ENCODE measurements around the gene C1RL. TPM values are rescaled to one million over a fixed set of nuclear protein-coding genes. Genes with fewer than 3 reads are reported as not detected.

Gene C1RL
- total RNA-seq, 1 experiment from 2014 or later, result 2.4 TPM

DNA sequence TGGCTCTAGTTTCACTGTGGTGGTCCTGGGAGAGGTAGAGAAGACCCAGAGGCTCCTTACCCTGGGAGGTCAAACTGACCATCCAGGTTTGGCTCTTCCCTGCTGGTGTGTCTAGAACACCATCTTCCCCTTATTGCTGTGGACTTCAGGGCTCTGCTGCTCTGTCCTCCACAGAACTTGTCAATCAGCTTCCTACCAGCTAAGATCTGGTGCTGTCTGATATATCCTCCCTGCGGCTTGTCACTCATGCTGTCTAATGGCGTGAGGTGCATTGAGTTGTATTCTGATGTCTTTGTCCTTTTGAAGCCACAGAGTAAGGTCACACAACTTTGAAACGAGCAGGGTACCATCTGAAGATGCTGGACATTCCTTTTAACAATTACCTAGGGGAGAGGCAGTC is 7.2 kb upstream of the C1RL start:
- no peak overlapping the region for H3K27ac ChIP-seq (ENCODE audit: low read depth, low read length, poor library complexity, severe bottlenecking)
- DNase-seq (ENCODE audit: low spot score), result no peak
- no peaks in the 10 kb centered on the region for H3K36me3 ChIP-seq (ENCODE audit: insufficient read depth, low read length, poor library complexity, severe bottlenecking)
- no peaks in the 10 kb centered on the region for H3K27me3 ChIP-seq (replicated peaks; ENCODE audit: insufficient read depth, low read depth, low read length, poor library complexity)
- H3K4me3 ChIP-seq (ENCODE audit: low read depth, low read length, poor library complexity, severe bottlenecking), result no peak overlapping the region
- POLR2A ChIA-PET (ENCODE audit: low non-redundant PET), result interaction anchor here (0.5 kb wide), 1 partner anchor 174 kb away, joined by 3 read pairs; no protein-coding TSS in a partner anchor
- intact Hi-C loops (cut with micrococcal nuclease; ENCODE audit: unreplicated experiment), result no loop called here
- H3K4me1 ChIP-seq (ENCODE audit: insufficient read depth, low read length, poor library complexity, severe bottlenecking), result no peaks in the 10 kb centered on the region
- no TSS peak for BruUV-seq (replicated peaks)
- H3K9me3 ChIP-seq (ENCODE audit: low read depth, low read length, poor library complexity, severe bottlenecking), result no peaks in the 10 kb centered on the region
- no peak for TF ChIP-seq EZH2 (IDR thresholded peaks at IDR 0.05; ENCODE audit: borderline replicate concordance, low read depth, low read length, poor library complexity, severe bottlenecking)
- TF ChIP-seq, protein P1, sequence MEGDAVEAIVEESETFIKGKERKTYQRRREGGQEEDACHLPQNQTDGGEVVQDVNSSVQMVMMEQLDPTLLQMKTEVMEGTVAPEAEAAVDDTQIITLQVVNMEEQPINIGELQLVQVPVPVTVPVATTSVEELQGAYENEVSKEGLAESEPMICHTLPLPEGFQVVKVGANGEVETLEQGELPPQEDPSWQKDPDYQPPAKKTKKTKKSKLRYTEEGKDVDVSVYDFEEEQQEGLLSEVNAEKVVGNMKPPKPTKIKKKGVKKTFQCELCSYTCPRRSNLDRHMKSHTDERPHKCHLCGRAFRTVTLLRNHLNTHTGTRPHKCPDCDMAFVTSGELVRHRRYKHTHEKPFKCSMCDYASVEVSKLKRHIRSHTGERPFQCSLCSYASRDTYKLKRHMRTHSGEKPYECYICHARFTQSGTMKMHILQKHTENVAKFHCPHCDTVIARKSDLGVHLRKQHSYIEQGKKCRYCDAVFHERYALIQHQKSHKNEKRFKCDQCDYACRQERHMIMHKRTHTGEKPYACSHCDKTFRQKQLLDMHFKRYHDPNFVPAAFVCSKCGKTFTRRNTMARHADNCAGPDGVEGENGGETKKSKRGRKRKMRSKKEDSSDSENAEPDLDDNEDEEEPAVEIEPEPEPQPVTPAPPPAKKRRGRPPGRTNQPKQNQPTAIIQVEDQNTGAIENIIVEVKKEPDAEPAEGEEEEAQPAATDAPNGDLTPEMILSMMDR (conservative IDR thresholded peaks at IDR 0.05; ENCODE audit: low read depth, low read length), result no peak
- CTCF ChIA-PET, result interaction anchor here (1.3 kb wide), 1 partner anchor 172 kb away, joined by 4 read pairs; no protein-coding TSS in a partner anchor

DNA sequence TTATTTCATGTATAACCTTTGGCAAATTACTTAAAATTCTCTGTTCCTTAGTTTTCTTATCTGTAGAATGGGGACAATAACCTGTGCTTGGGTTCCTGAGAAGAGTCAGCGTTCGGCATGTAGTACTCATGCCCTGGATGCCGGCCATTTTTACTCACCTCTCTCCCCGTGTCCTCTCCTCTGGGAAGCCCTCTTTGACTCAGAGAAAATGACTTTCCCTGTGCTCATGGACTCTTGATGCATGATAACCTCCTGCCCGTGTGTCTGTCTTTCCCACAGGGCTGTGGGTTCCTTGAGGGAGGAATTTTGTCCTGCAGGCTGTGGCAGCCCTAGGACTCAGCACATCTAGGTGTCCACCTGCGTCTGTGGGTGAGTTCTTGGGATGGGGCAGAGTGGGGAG is 5.8 kb upstream of the C1RL start:
- BruUV-seq (replicated peaks), result no TSS peak
- CTCF ChIA-PET, result no interaction called here
- intact Hi-C loops (cut with micrococcal nuclease; ENCODE audit: unreplicated experiment), result loop anchor here (5.0 kb wide), 1 partner anchor 243 kb away; the partner anchor contains the start of gene SPSB2

GRCh38 chr12:7114008-7114407 is 5.0 kb upstream of the C1RL start:
- intact Hi-C loops (cut with micrococcal nuclease; ENCODE audit: unreplicated experiment), result loop anchor here (5.0 kb wide), 1 partner anchor 242 kb away; the partner anchor contains the start of gene SPSB2
- H3K36me3 ChIP-seq (ENCODE audit: insufficient read depth, low read length, poor library complexity, severe bottlenecking), result no peaks in the 10 kb centered on the region
- ChIA-PET CTCF (interaction anchor here (1.2 to 1.9 kb wide), 2 partner anchors 189 to 245 kb away, joined by 5 to 11 read pairs; no protein-coding TSS in a partner anchor), POLR2A (ENCODE audit: low non-redundant PET) (interaction anchor here (1.5 kb wide), 1 partner anchor 170 kb away, joined by 4 read pairs; the partner anchor contains the start of genes C12orf57 and RNU7-1)
- H3K4me1 ChIP-seq (ENCODE audit: insufficient read depth, low read length, poor library complexity, severe bottlenecking), result no peaks in the 10 kb centered on the region
- BruUV-seq (replicated peaks), result no TSS peak
- no peak overlapping the region for H3K27ac ChIP-seq (ENCODE audit: low read depth, low read length, poor library complexity, severe bottlenecking)
- no peaks in the 10 kb centered on the region for H3K27me3 ChIP-seq (replicated peaks; ENCODE audit: insufficient read depth, low read depth, low read length, poor library complexity)
- no peaks in the 10 kb centered on the region for H3K9me3 ChIP-seq (ENCODE audit: low read depth, low read length, poor library complexity, severe bottlenecking)
- DNase-seq (ENCODE audit: low spot score), result no peak
- TF ChIP-seq, protein P1 (conservative IDR thresholded peaks at IDR 0.05; ENCODE audit: low read depth, low read length), result no peak
- TF ChIP-seq EZH2 (IDR thresholded peaks at IDR 0.05; ENCODE audit: borderline replicate concordance, low read depth, low read length, poor library complexity, severe bottlenecking), result no peak
- H3K4me3 ChIP-seq (ENCODE audit: low read depth, low read length, poor library complexity, severe bottlenecking), result no peak overlapping the region

More for the DNA sequence above, 5.8 kb upstream of the C1RL start:
- DNase-seq (ENCODE audit: low spot score), result no peak
- Histone ChIP-seq H3K27me3 (replicated peaks; ENCODE audit: insufficient read depth, low read depth, low read length, poor library complexity) (no peaks in the 10 kb centered on the region), H3K4me3 (ENCODE audit: low read depth, low read length, poor library complexity, severe bottlenecking) (no peak overlapping the region), H3K9me3 (ENCODE audit: low read depth, low read length, poor library complexity, severe bottlenecking) (no peaks in the 10 kb centered on the region), H3K4me1 (ENCODE audit: insufficient read depth, low read length, poor library complexity, severe bottlenecking) (no peaks in the 10 kb centered on the region), H3K36me3 (ENCODE audit: insufficient read depth, low read length, poor library complexity, severe bottlenecking) (no peaks in the 10 kb centered on the region), H3K27ac (ENCODE audit: low read depth, low read length, poor library complexity, severe bottlenecking) (no peak overlapping the region)
- POLR2A ChIA-PET (ENCODE audit: low non-redundant PET), result no interaction called here
- no peak for TF ChIP-seq EZH2 (IDR thresholded peaks at IDR 0.05; ENCODE audit: borderline replicate concordance, low read depth, low read length, poor library complexity, severe bottlenecking)
- TF ChIP-seq, protein P1 (conservative IDR thresholded peaks at IDR 0.05; ENCODE audit: low read depth, low read length), result no peak

Measured in A673 (cell line).